B cell (primary cell): ENCODE measurements around the gene PSMD11. TPM values are rescaled to one million over a fixed set of nuclear protein-coding genes. Genes with fewer than 3 reads are reported as not detected.

Experiments
- ATAC-seq: fragments of 200-7000 bp; cut with Tn5 transposase; one replicate; pipeline ENCODE4 v1.10.0; 2021; ENCODE audit warnings: low read depth, mild to moderate bottlenecking, moderate number of reproducible peaks, moderate library complexity
- CTCF ChIA-PET: fragments of 350-600 bp; sonication (Branson Sonifier 250); formaldehyde crosslinking; loops from one replicate; lab custom pipeline; 2021; ENCODE audit warnings: antibody characterized with exemption, inconsistent platforms; lab: Charles Lee
- POLR2A ChIA-PET: fragments of 350-600 bp; sonication (Branson Sonifier 250); formaldehyde crosslinking; loops from one replicate; lab custom pipeline; 2021; ENCODE audit warnings: antibody characterized with exemption; lab: Charles Lee
- DNase-seq: peaks from one replicate; pipeline ENCODE4 v3.0.0; 2013
- H2AFZ ChIP-seq: 2 replicates; pipeline ENCODE4 v1.6.1; 2012; ENCODE audit warnings: mild to moderate bottlenecking, low read depth, low read length; ENCODE audit not compliant: insufficient read depth, poor library complexity, severe bottlenecking
- H3K27ac ChIP-seq, 2 donors: 1 replicate in 1 of 2; 2 replicates in 1 of 2; pipeline ENCODE4 v1.5.1; 2012 to 2013; ENCODE audit warnings: low read length in 2 of 2, mild to moderate bottlenecking in 2 of 2, moderate library complexity in 1 of 2
- H3K27me3 ChIP-seq, 4 experiments: fragments of 200-600 bp in 1 of 4; sonication (generic) in 1 of 4; replicated peaks in 1 of 4; 1 replicate in 2 of 4; 2 replicates in 2 of 4; pipeline versions ENCODE4 v1.6.1 to v1.7.0; 2013 to 2016; ENCODE audit warnings: low read length in 3 of 4, mild to moderate bottlenecking in 2 of 4, mixed read lengths in 1 of 4, moderate library complexity in 1 of 4; ENCODE audit not compliant: insufficient read depth in 4 of 4, control insufficient read depth in 3 of 4; ENCODE audit errors: control extremely low read depth in 1 of 4
- H3K36me3 ChIP-seq, 2 experiments: replicated peaks in 1 of 2; 1 replicate in 1 of 2; 2 replicates in 1 of 2; pipeline versions ENCODE4 v1.6.1 to v1.7.1; 2013; ENCODE audit warnings: low read length in 1 of 2; ENCODE audit not compliant: insufficient read depth in 2 of 2, control insufficient read depth in 1 of 2; ENCODE audit errors: control extremely low read depth in 1 of 2, extremely low read depth in 1 of 2
- H3K4me1 ChIP-seq, 2 donors: fragments of 200-600 bp in 1 of 2; sonication (generic) in 1 of 2; 1 replicate in 1 of 2; 2 replicates in 1 of 2; pipeline versions ENCODE4 v1.5.1 to v1.6.1; 2013 to 2017; ENCODE audit warnings: low read length in 2 of 2; ENCODE audit not compliant: control insufficient read depth in 2 of 2, insufficient read depth in 2 of 2
- H3K4me2 ChIP-seq: replicated peaks from 2 replicates; pipeline ENCODE3; 2012; ENCODE audit warnings: mild to moderate bottlenecking, low read depth, low read length; ENCODE audit not compliant: poor library complexity, severe bottlenecking
- H3K4me3 ChIP-seq, 5 experiments: fragments of 200-600 bp in 1 of 5; sonication (generic) in 1 of 5; 1 replicate in 3 of 5; 2 replicates in 2 of 5; pipeline versions ENCODE4 v1.5.1 to v1.7.0; 2011 to 2016; ENCODE audit warnings: low read length in 4 of 5, mild to moderate bottlenecking in 4 of 5, low read depth in 2 of 5, control low read depth in 1 of 5, moderate library complexity in 1 of 5; ENCODE audit not compliant: insufficient read depth in 1 of 5; ENCODE audit errors: control extremely low read depth in 1 of 5, extremely low read depth in 1 of 5
- H3K79me2 ChIP-seq: fragments of 200-600 bp; sonication (generic); one replicate; pipeline ENCODE4 v1.6.0; 2016; ENCODE audit warnings: low read length; ENCODE audit not compliant: control insufficient read depth, insufficient read depth
- H3K9ac ChIP-seq: fragments of 200-600 bp; sonication (generic); 2 replicates; pipeline ENCODE4 v1.6.1; 2017; ENCODE audit warnings: mild to moderate bottlenecking, low read length, moderate library complexity
- H3K9me3 ChIP-seq, 3 donors: one replicate each; pipeline versions ENCODE4 v1.6.1 to v1.7.1; 2013; ENCODE audit warnings: low read length in 2 of 3; ENCODE audit not compliant: control insufficient read depth in 2 of 3, insufficient read depth in 1 of 3; ENCODE audit errors: control extremely low read depth in 1 of 3
- H4K20me1 ChIP-seq: 2 replicates; pipeline ENCODE4 v1.6.0; 2012; ENCODE audit warnings: mild to moderate bottlenecking, low read length; ENCODE audit not compliant: insufficient read depth, control insufficient read depth, poor library complexity, severe bottlenecking
- H3K27ac Mint-ChIP-seq: one replicate; pipeline ENCODE4 v1.8.0; 2021; ENCODE audit warnings: mixed read lengths
- H3K27me3 Mint-ChIP-seq: one replicate; pipeline ENCODE4 v1.8.0; 2021; ENCODE audit warnings: mixed read lengths
- H3K4me1 Mint-ChIP-seq: one replicate; pipeline ENCODE4 v1.8.0; 2021; ENCODE audit warnings: mixed read lengths
- H3K4me3 Mint-ChIP-seq: one replicate; pipeline ENCODE4 v1.8.0; 2021; ENCODE audit warnings: mixed read lengths
- H3K9me3 Mint-ChIP-seq: one replicate; pipeline ENCODE4 v1.8.0; 2022; ENCODE audit warnings: mixed read lengths; ENCODE audit not compliant: insufficient read depth
- EZH2 ChIP-seq: IDR thresholded peaks from 2 replicates; pipeline ENCODE4 v1.6.1; 2012; ENCODE audit warnings: borderline replicate concordance, low read depth, mild to moderate bottlenecking, moderate library complexity, low read length; ENCODE audit not compliant: insufficient read depth, poor library complexity, severe bottlenecking
- WGBS: methylation state at CpG from one replicate; pipeline ENCODE4 v1.1.5; 2013; ENCODE audit warnings: missing lambda C conversion rate; ENCODE audit not compliant: insufficient coverage; 5-methylcytosine and 5-hydroxymethylcytosine counted together
- intact Hi-C: fragments of 100-400 bp; cut with micrococcal nuclease; formaldehyde crosslinking; loops from one replicate; pipeline ENCODE4 v1.10.0; 2022
- polyA plus RNA-seq: library from polyadenylated mRNA; depleted of rRNA; stranded (reverse); fragments of >200 nt; gene quantifications from 2 replicates; pipeline ENCODE4 v1.2.3, GENCODE V29; 2012
- total RNA-seq, 2 donors: library from RNA; stranded (reverse); fragments of 120-200 nt in 1 of 2; gene quantifications; 1 replicate in 1 of 2; 2 replicates in 1 of 2; pipeline versions ENCODE4 v1.2.3 to v1.2.4, GENCODE V29; 2013 to 2022
- TF ChIP-seq, protein P1 (sequence below): fragments of 200-600 bp; IDR thresholded peaks from one replicate; pipeline ENCODE4 v1.8.0; 2022; ENCODE audit warnings: antibody characterized with exemption, mild to moderate bottlenecking

The PSMD11 gene
- total and polyA plus RNA-seq, 2 donors (not counting 1 experiment from before 2014, with no cell fraction given) = 23.8 to 73.4 TPM

DNA sequence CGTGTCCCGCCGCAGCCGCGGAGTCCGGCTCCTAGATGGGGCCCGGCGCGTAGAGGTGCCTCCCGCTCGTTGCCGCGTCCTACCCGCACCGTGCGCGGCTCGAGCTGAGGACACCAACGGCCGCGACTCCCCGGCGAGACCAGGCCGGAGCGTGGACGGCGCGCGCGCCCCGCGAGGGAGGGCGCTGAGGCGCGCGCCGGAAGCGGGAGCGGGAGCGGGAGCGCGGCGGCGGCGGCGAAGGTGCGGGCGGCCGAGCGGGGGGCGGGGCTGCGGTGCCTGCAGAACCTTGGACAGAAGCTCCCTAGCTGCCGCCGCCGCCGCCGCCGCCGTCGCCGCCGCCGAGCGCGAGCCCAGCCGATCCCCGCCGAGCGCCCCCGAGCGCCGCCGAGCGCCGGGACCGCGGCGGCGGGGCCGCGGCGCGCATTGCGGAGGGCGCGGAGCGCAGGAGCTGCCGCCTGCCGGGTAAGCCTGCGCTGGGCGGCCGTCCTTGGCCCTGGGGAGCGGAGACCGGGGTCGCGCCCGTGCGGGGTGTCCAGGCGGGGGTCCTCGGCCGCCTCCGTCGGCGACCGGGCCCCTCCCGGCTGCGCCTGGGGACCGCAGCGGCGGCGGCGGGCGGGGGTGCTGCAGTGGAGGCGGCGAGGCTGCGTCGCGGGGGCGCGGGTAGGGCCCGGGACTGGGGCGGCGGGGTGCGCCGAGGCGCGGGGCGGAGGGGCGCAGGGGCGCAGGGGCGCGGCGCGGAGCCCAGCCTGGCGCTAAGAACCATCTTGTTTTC lies 42.6 kb downstream of the PSMD11 start, which contains the start of gene CDK5R1:
TSS of gene CDK5R1 (plus strand) at position 293 of the 772 bp plus-strand sequence. CDS start 628 bp downstream, outside the sequence.
- DNase-seq (peak; percentile 90), ATAC-seq (peak; percentile 65)
- H3K4me3 ChIP-seq = peak within 1 kb of the TSS; percentile 39 to 77 (median 68)
- peak within 1 kb of the TSS in 1 of 2 donors; percentile 69 for H3K27ac ChIP-seq
- ChIA-PET CTCF (interaction anchor here (0.8 to 10.2 kb wide), 9 partner anchors 15 to 420 kb away, joined by 3 to 139 read pairs (median 5); no protein-coding TSS in a partner anchor), POLR2A (interaction anchor here (0.5 to 1.1 kb wide), 6 partner anchors 30 to 120 kb away, joined by 3 to 8 read pairs (median 4); no protein-coding TSS in a partner anchor)
- H3K9ac ChIP-seq = peak within 1 kb of the TSS; percentile 71
- H2AFZ ChIP-seq = peak within 1 kb of the TSS; percentile 77
- peaks cover 0 to 13% of the 10 kb centered on the region in 2 experiments for H3K36me3 ChIP-seq
- H3K9me3 Mint-ChIP-seq = no peaks in the 10 kb centered on the region
- H3K27me3 ChIP-seq = no peaks in the 10 kb centered on the region
- TF ChIP-seq, protein P1, sequence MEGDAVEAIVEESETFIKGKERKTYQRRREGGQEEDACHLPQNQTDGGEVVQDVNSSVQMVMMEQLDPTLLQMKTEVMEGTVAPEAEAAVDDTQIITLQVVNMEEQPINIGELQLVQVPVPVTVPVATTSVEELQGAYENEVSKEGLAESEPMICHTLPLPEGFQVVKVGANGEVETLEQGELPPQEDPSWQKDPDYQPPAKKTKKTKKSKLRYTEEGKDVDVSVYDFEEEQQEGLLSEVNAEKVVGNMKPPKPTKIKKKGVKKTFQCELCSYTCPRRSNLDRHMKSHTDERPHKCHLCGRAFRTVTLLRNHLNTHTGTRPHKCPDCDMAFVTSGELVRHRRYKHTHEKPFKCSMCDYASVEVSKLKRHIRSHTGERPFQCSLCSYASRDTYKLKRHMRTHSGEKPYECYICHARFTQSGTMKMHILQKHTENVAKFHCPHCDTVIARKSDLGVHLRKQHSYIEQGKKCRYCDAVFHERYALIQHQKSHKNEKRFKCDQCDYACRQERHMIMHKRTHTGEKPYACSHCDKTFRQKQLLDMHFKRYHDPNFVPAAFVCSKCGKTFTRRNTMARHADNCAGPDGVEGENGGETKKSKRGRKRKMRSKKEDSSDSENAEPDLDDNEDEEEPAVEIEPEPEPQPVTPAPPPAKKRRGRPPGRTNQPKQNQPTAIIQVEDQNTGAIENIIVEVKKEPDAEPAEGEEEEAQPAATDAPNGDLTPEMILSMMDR = no peak
- no peak for TF ChIP-seq EZH2
- intact Hi-C loops = loop anchor here (1.0 to 10.0 kb wide), 3 partner anchors 16 to 388 kb away; partner anchors contain the start of gene MYO1D
- peaks cover 11% of the 10 kb centered on the region for H4K20me1 ChIP-seq
- under 1% methylated on average over 135 of the region's 135 CpGs for WGBS
- H3K4me1 ChIP-seq = peaks cover 53 to 54% of the 10 kb centered on the region in 2 donors
- H3K27me3 Mint-ChIP-seq = no peaks in the 10 kb centered on the region
- peak within 1 kb of the TSS; percentile 82 for H3K27ac Mint-ChIP-seq
- H3K4me3 Mint-ChIP-seq = peak within 1 kb of the TSS; percentile 90
- peaks cover 41% of the 10 kb centered on the region for H3K79me2 ChIP-seq
- peak within 1 kb of the TSS; percentile 96 for H3K4me2 ChIP-seq
- H3K4me1 Mint-ChIP-seq = peaks cover 56% of the 10 kb centered on the region
- H3K9me3 ChIP-seq = no peaks in the 10 kb centered on the region
